A549 (cell line): ENCODE data around the gene GRID1. TPM values are rescaled to one million over a fixed set of nuclear protein-coding genes. Genes with fewer than 3 reads are reported as not detected.

Experiments used
- ATAC-seq, 2 experiments: fragments of 200-7000 bp in 1 of 2; fragments of >200 bp in 1 of 2; cut with Nextera tagmentation in 1 of 2; cut with Tn5 transposase in 1 of 2; 3 replicates each; pipeline versions ENCODE4 v1.8.0 to v1.9.1; 2018 to 2020; ENCODE audit warnings: mild to moderate bottlenecking in 1 of 2, moderate library complexity in 1 of 2
- CTCF ChIA-PET: fragments of 300-600 bp; sonication (Branson Sonifier 250); formaldehyde crosslinking; extraction: SDS; loops from one replicate; lab custom pipeline; 2021; ENCODE audit warnings: antibody characterized with exemption, inconsistent platforms; lab: Yijun Ruan, JAX
- POLR2A ChIA-PET: fragments of 350-600 bp; formaldehyde crosslinking; extraction: SDS; loops from one replicate; lab custom pipeline; 2021; ENCODE audit warnings: antibody characterized with exemption, inconsistent platforms; lab: Yijun Ruan, JAX
- DNase-seq, 2 experiments: peaks; one replicate each; pipeline versions ENCODE4 v3.0.0 to v3.0.0-alpha.2; 2011 to 2016; ENCODE audit warnings: low read depth in 1 of 2, low spot score in 1 of 2
- FAIRE-seq: peaks from 2 replicates; lab custom pipeline; 2011; peaks lifted over from hg19 to GRCh38; lab: Jason Lieb, UNC
- H3K27ac ChIP-seq, 2 experiments: fragments of >200 bp; sonication (Bioruptor Twin); formaldehyde crosslinking; 3 replicates each; pipeline ENCODE4 v1.5.1; 2016 to 2017
- H3K4me1 ChIP-seq: fragments of >200 bp; sonication (Bioruptor Twin); formaldehyde crosslinking; 3 replicates; pipeline ENCODE4 v1.6.1; 2016
- H3K4me2 ChIP-seq: fragments of >200 bp; sonication (Bioruptor Twin); formaldehyde crosslinking; 3 replicates; pipeline ENCODE4 v1.6.1; 2016
- H3K4me3 ChIP-seq: fragments of >200 bp; sonication (Bioruptor Twin); formaldehyde crosslinking; 3 replicates; pipeline ENCODE4 v1.5.1; 2016
- H3K9me3 ChIP-seq: fragments of >200 bp; sonication (Bioruptor Twin); formaldehyde crosslinking; 3 replicates; pipeline ENCODE4 v1.6.1; 2016
- ATOH8 ChIP-seq: fragments of 250-450 bp; sonication (Bioruptor Pico); IDR thresholded peaks from 2 replicates; pipeline ENCODE4 v1.5.0; 2020; ENCODE audit warnings: low read depth, mild to moderate bottlenecking, moderate library complexity
- BCL3 ChIP-seq: fragments of >200 bp; sonication (Bioruptor Twin); formaldehyde crosslinking; IDR thresholded peaks from 3 replicates; pipeline ENCODE4 v1.6.1; 2016
- BHLHE40 ChIP-seq: IDR thresholded peaks from 2 replicates; pipeline ENCODE4 v1.6.1; 2012; ENCODE audit warnings: low read depth, low read length, inconsistent platforms
- CBX8 ChIP-seq: fragments of 200-600 bp; sonication (generic); IDR thresholded peaks from 2 replicates; pipeline ENCODE4 v1.6.1; 2016
- EHMT2 ChIP-seq: fragments of 200-600 bp; sonication (generic); IDR thresholded peaks from 2 replicates; pipeline ENCODE4 v1.6.1; 2016; ENCODE audit warnings: antibody characterized with exemption, low read depth, mild to moderate bottlenecking, moderate library complexity
- FOXS1 ChIP-seq: fragments of 250-450 bp; sonication (Bioruptor Pico); IDR thresholded peaks from 2 replicates; pipeline ENCODE4 v1.5.0; 2020; ENCODE audit warnings: mild to moderate bottlenecking, moderate library complexity
- GATA3 ChIP-seq: IDR thresholded peaks from 2 replicates; pipeline ENCODE4 v1.6.1; 2012; ENCODE audit warnings: borderline replicate concordance
- HDAC2 ChIP-seq: fragments of 200-600 bp; sonication (generic); IDR thresholded peaks from 2 replicates; pipeline ENCODE4 v1.6.1; 2016
- HES2 ChIP-seq: fragments of >200 bp; sonication (Bioruptor Twin); formaldehyde crosslinking; IDR thresholded peaks from 2 replicates; pipeline ENCODE4 v1.6.1; 2016
- HEYL ChIP-seq: fragments of 250-450 bp; sonication (Bioruptor Pico); IDR thresholded peaks from 2 replicates; pipeline ENCODE4 v1.8.0; 2021; ENCODE audit warnings: mild to moderate bottlenecking, moderate library complexity
- HOXA7 ChIP-seq: fragments of 250-450 bp; sonication (Bioruptor Pico); IDR thresholded peaks from 2 replicates; pipeline ENCODE4 v1.5.0; 2020; ENCODE audit warnings: mild to moderate bottlenecking, moderate library complexity
- MAFK ChIP-seq: fragments of 450-650 bp; IDR thresholded peaks from 2 replicates; pipeline ENCODE4 v1.6.1; 2014; ENCODE audit not compliant: partially characterized antibody
- MAX ChIP-seq: IDR thresholded peaks from 2 replicates; pipeline ENCODE4 v1.6.1; 2012
- MAZ ChIP-seq: fragments of 150-350 bp; IDR thresholded peaks from 2 replicates; pipeline ENCODE4 v1.6.1; 2014; ENCODE audit warnings: antibody characterized with exemption, low read depth, low read length, borderline replicate concordance
- NR3C1 ChIP-seq: fragments of >200 bp; sonication (Bioruptor Twin); formaldehyde crosslinking; IDR thresholded peaks from 3 replicates; pipeline ENCODE4 v1.6.1; 2017
- PHF8 ChIP-seq: fragments of 200-600 bp; sonication (generic); IDR thresholded peaks from 2 replicates; pipeline ENCODE4 v1.6.1; 2016; ENCODE audit warnings: low read depth, mild to moderate bottlenecking, antibody characterized with exemption, moderate library complexity, borderline replicate concordance
- POLR2AphosphoS2 ChIP-seq: conservative IDR thresholded peaks from 2 replicates; pipeline ENCODE4 v1.6.1; 2012; ENCODE audit warnings: low read length, improper control_type of control experiment, inconsistent platforms
- RCOR1 ChIP-seq: fragments of 150-350 bp; IDR thresholded peaks from 2 replicates; pipeline ENCODE4 v1.6.1; 2014; ENCODE audit warnings: antibody characterized with exemption, low read length, low read depth
- SMC3 ChIP-seq: fragments of >200 bp; sonication (Bioruptor Twin); formaldehyde crosslinking; IDR thresholded peaks from 3 replicates; pipeline ENCODE4 v1.6.1; 2018; ENCODE audit warnings: inconsistent platforms
- SREBF2 ChIP-seq: fragments of 450-650 bp; IDR thresholded peaks from 2 replicates; pipeline ENCODE4 v1.6.1; 2014; ENCODE audit warnings: mild to moderate bottlenecking, moderate library complexity
- TFCP2L1 ChIP-seq: fragments of 250-450 bp; sonication (Bioruptor Pico); IDR thresholded peaks from 2 replicates; pipeline ENCODE4 v1.5.0; 2021; ENCODE audit warnings: mild to moderate bottlenecking
- TP53 ChIP-seq: fragments of 250-450 bp; sonication (Bioruptor Pico); IDR thresholded peaks from 2 replicates; pipeline ENCODE4 v1.5.0; 2021; ENCODE audit warnings: mild to moderate bottlenecking, moderate library complexity
- ZFP36 ChIP-seq: fragments of 450-650 bp; IDR thresholded peaks from 2 replicates; pipeline ENCODE4 v1.6.1; 2014; ENCODE audit warnings: borderline replicate concordance; ENCODE audit not compliant: partially characterized antibody
- ZNF302 ChIP-seq: fragments of 250-450 bp; sonication (Bioruptor Pico); IDR thresholded peaks from 2 replicates; pipeline ENCODE4 v1.9.0; 2021; ENCODE audit warnings: inconsistent platforms, mild to moderate bottlenecking, moderate library complexity
- WGBS: methylation state at CpG from one replicate; pipeline ENCODE4 v1.1.6; 2017; ENCODE audit errors: missing lambda C conversion rate; 5-methylcytosine and 5-hydroxymethylcytosine counted together
- polyA plus RNA-seq, 4 experiments: library from polyadenylated mRNA; depleted of rRNA in 3 of 4; stranded (reverse); fragments of >200 nt; fragmentation: RNase III in 1 of 4; extraction: RNeasy Plus Mini Kit Qiagen cat#74134 plus additional on column Dnase treatment in 1 of 4; gene quantifications; 2 replicates in 3 of 4; 3 replicates in 1 of 4; pipeline ENCODE4 v1.2.3, GENCODE V29; 2011 to 2017
- TF ChIP-seq, protein P1 (sequence below): IDR thresholded peaks from 2 replicates; pipeline ENCODE4 v1.6.1; 2012
- TF ChIP-seq, protein P2 (sequence below): fragments of 450-650 bp; IDR thresholded peaks from 2 replicates; pipeline ENCODE4 v1.6.1; 2014; ENCODE audit warnings: antibody characterized with exemption

Gene GRID1
- polyA plus RNA-seq, 2 of the 4 experiments (the other 2 are of a cell fraction) = 0.14 to 0.30 TPM

DNA sequence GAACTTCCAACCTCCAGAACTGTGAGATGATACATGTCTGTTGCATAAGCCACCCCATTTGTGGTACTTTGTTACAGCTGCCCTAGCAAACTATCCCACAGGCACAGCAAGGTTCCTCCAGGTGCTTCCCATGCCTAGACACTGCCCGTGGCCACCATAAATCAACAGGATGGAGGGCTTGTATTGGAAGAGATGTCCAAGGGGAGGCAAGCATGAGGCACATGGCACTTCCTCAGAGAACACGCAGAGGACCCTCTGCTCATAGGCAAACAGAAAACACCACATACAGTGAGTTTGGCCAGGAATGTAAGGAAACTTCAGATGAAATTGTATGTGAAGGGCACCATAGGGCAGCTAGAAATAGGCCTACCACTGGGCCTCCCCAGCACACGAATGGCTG lies 291.1 kb downstream of the GRID1 start:
- 26% methylated on average over 2 of the region's 3 CpGs for WGBS
- no peak for DNase-seq
- H3K27ac ChIP-seq = no peak overlapping the region
- H3K9me3 ChIP-seq = no peaks in the 10 kb centered on the region
- POLR2A ChIA-PET = no interaction called here
- TF ChIP-seq HOXA7 (CRISPR knock-in tag) (no peak), POLR2AphosphoS2 (no peak), SREBF2 (no peak), FOXS1 (no peak), BCL3 (no peak), ATOH8 (CRISPR knock-in tag) (no peak), NR3C1 (no peak), TP53 (CRISPR knock-in tag) (no peak), SMC3 (no peak), HES2 (no peak), RCOR1 (no peak), GATA3 (no peak), ZNF302 (no peak), EHMT2 (no peak), TFCP2L1 (CRISPR knock-in tag) (no peak), MAZ (no peak)
- TF ChIP-seq, protein P1, sequence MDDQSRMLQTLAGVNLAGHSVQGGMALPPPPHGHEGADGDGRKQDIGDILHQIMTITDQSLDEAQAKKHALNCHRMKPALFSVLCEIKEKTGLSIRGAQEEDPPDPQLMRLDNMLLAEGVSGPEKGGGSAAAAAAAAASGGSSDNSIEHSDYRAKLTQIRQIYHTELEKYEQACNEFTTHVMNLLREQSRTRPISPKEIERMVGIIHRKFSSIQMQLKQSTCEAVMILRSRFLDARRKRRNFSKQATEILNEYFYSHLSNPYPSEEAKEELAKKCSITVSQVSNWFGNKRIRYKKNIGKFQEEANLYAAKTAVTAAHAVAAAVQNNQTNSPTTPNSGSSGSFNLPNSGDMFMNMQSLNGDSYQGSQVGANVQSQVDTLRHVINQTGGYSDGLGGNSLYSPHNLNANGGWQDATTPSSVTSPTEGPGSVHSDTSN = no peak
- no peak overlapping the region for H3K4me3 ChIP-seq
- H3K4me2 ChIP-seq = no peak overlapping the region
- H3K4me1 ChIP-seq = no peaks in the 10 kb centered on the region
- no peak for FAIRE-seq
- CTCF ChIA-PET = no interaction called here
- no peak for ATAC-seq

DNA sequence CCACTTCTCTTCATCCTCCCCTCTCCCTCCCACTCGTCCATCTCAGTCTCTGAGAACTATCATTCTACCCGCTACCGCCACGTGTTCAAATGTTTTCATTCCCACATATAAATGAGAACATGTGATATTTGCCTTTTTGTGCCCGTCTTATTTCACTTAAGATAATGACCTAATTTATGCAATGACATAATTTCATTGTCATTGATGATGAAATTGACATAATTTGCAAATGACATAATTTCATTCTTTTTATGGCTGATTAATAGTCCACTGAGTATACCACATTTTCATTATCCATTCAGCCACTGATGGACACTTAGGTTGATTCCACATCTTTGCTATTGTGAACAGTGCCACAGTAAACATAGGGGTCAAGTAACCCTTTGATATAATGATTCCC lies 292.3 kb downstream of the GRID1 start:
- Histone ChIP-seq H3K27ac (no peak overlapping the region), H3K4me2 (no peak overlapping the region), H3K9me3 (no peaks in the 10 kb centered on the region), H3K4me3 (no peak overlapping the region), H3K4me1 (no peaks in the 10 kb centered on the region)
- ATAC-seq = no peak
- DNase-seq = no peak
- 40% methylated on average over 5 of the region's 5 CpGs for WGBS
- ChIA-PET CTCF (no interaction called here), POLR2A (no interaction called here)
- TF ChIP-seq, protein P2, sequence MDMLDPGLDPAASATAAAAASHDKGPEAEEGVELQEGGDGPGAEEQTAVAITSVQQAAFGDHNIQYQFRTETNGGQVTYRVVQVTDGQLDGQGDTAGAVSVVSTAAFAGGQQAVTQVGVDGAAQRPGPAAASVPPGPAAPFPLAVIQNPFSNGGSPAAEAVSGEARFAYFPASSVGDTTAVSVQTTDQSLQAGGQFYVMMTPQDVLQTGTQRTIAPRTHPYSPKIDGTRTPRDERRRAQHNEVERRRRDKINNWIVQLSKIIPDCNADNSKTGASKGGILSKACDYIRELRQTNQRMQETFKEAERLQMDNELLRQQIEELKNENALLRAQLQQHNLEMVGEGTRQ = no peak
- TF ChIP-seq HEYL (CRISPR knock-in tag) (no peak), BHLHE40 (no peak), SREBF2 (no peak), ZFP36 (no peak), MAX (no peak), EHMT2 (no peak), HDAC2 (no peak), PHF8 (no peak), MAFK (no peak), CBX8 (no peak), RCOR1 (no peak)
- no peak for FAIRE-seq
